CD4-positive, alpha-beta T cell (primary cell): ENCODE results near the gene ARFRP1. TPM values are rescaled to one million over a fixed set of nuclear protein-coding genes. Genes with fewer than 3 reads are reported as not detected.

Source experiments
- ATAC-seq: fragments of 200-7000 bp; cut with Tn5 transposase; one replicate; pipeline ENCODE4 v1.10.0; 2022; ENCODE audit warnings: mild to moderate bottlenecking; ENCODE audit not compliant: poor library complexity
- CTCF ChIA-PET: fragments of 350-600 bp; sonication (Branson Sonifier 250); formaldehyde crosslinking; loops from one replicate; lab custom pipeline; 2021; ENCODE audit warnings: antibody characterized with exemption, inconsistent platforms; lab: Charles Lee
- POLR2A ChIA-PET: fragments of 350-600 bp; sonication (Branson Sonifier 250); formaldehyde crosslinking; loops from one replicate; lab custom pipeline; 2021; ENCODE audit warnings: antibody characterized with exemption, inconsistent platforms; lab: Charles Lee
- DNase-seq, 14 experiments: peaks; one replicate each; pipeline ENCODE4 v3.0.0-alpha.2; 2013 to 2020; ENCODE audit warnings: mixed read lengths in 2 of 14
- H3K27ac ChIP-seq, 2 donors: one replicate each; pipeline versions ENCODE4 v1.5.1 to v1.7.0; 2013; ENCODE audit warnings: low read length in 2 of 2, low read depth in 1 of 2, mild to moderate bottlenecking in 1 of 2
- H3K27me3 ChIP-seq, 2 experiments: 1 replicate in 1 of 2; 2 replicates in 1 of 2; pipeline versions ENCODE4 v1.6.1 to v1.7.0; 2013; ENCODE audit warnings: low read length in 2 of 2, control low read depth in 1 of 2, mild to moderate bottlenecking in 1 of 2, moderate library complexity in 1 of 2; ENCODE audit not compliant: insufficient read depth in 2 of 2, control insufficient read depth in 1 of 2
- H3K36me3 ChIP-seq: one replicate; pipeline ENCODE4 v1.6.1; 2013; ENCODE audit warnings: low read length, control low read depth; ENCODE audit not compliant: insufficient read depth
- H3K4me1 ChIP-seq: one replicate; pipeline ENCODE4 v1.6.1; 2013; ENCODE audit warnings: low read length, control low read depth; ENCODE audit not compliant: insufficient read depth
- H3K4me3 ChIP-seq: one replicate; pipeline ENCODE4 v1.5.1; 2013; ENCODE audit warnings: mild to moderate bottlenecking, low read length, moderate library complexity
- H3K9me3 ChIP-seq, 2 experiments: 1 replicate in 1 of 2; 2 replicates in 1 of 2; pipeline versions ENCODE4 v1.6.1 to v1.7.0; 2013; ENCODE audit warnings: low read length in 2 of 2, mild to moderate bottlenecking in 2 of 2, control low read depth in 1 of 2, moderate library complexity in 1 of 2; ENCODE audit not compliant: control insufficient read depth in 1 of 2, insufficient read depth in 1 of 2
- H3K27ac Mint-ChIP-seq: one replicate; pipeline ENCODE4 v1.8.0; 2020; ENCODE audit warnings: mixed read lengths
- H3K27me3 Mint-ChIP-seq: one replicate; pipeline ENCODE4 v1.8.0; 2021; ENCODE audit warnings: mixed read lengths
- H3K36me3 Mint-ChIP-seq: one replicate; pipeline ENCODE4 v1.8.0; 2021; ENCODE audit warnings: low read depth, mixed read lengths
- H3K4me1 Mint-ChIP-seq: one replicate; pipeline ENCODE4 v1.8.0; 2021; ENCODE audit warnings: low read depth, mixed read lengths
- H3K4me3 Mint-ChIP-seq: one replicate; pipeline ENCODE4 v1.8.0; 2020; ENCODE audit warnings: mild to moderate bottlenecking, mixed read lengths
- H3K9me3 Mint-ChIP-seq: one replicate; pipeline ENCODE4 v1.8.0; 2020; ENCODE audit warnings: mixed read lengths
- intact Hi-C, 2 experiments: fragments of 100-400 bp; cut with DNase I in 1 of 2; cut with micrococcal nuclease in 1 of 2; formaldehyde crosslinking; loops; one replicate each; pipeline versions ENCODE4 v1.15.1 to v1.9.0; 2023 to 2025; cut with DNase I, micrococcal nuclease
- total RNA-seq, 174 experiments: library from RNA in 2 of 174; stranded (reverse) in 2 of 174; gene quantifications; one replicate each; pipeline ENCODE4 v1.2.3 and lab custom pipeline; 2021 to 2026
- TF ChIP-seq, protein P1 (sequence below): fragments of 200-600 bp; IDR thresholded peaks from one replicate; pipeline ENCODE4 v1.8.0; 2022; ENCODE audit warnings: antibody characterized with exemption, mild to moderate bottlenecking

Gene ARFRP1
- total RNA-seq, 2 experiments from 2014 or later, result 34.5 to 35.7 TPM

DNA sequence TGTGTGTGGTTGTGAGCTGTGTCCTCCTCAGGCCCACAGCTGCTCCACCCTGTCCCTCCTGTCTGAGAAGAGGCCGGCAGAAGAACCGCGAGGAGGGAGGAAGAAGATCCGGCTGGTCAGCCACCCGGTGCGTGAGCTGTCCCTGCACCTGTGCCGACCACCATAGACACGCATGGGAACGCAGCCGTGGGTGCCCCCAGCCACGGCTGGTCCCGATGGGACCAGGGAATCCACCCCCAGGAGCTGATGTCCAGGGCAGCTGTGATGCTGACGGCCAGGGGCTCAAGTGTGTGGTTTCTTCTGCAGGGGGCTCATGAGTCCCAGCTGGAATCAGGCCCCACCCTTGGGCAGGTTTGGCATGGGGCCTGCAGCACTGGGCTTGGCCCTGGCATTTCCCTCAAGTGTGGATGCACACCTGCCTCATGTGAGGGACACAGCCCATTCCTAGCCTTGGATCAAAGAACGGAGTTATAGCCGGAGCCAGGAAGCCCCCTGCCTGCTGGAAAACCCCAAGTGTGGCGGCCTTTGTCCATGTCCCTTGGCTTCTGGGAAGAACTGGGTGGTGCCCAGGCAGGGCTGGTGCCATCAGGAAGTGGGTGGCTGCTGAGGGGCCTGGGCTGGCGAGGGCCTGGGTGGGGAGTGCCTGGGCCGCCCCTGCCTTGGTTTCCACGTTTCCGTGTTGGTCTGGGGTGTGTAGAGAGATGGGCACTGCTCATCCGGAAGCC, 15.9 kb downstream of the ARFRP1 start:
- intact Hi-C loops, result no loop called here
- H3K4me1 Mint-ChIP-seq, result peaks cover 4% of the 10 kb centered on the region
- H3K4me1 ChIP-seq, result peaks cover 40% of the 10 kb centered on the region
- ATAC-seq (no peak), DNase-seq (peak in 2 of 14 experiments; percentile 1 to 16)
- no peak overlapping the region for H3K27ac ChIP-seq
- H3K36me3 ChIP-seq, result no peaks in the 10 kb centered on the region
- TF ChIP-seq, protein P1, sequence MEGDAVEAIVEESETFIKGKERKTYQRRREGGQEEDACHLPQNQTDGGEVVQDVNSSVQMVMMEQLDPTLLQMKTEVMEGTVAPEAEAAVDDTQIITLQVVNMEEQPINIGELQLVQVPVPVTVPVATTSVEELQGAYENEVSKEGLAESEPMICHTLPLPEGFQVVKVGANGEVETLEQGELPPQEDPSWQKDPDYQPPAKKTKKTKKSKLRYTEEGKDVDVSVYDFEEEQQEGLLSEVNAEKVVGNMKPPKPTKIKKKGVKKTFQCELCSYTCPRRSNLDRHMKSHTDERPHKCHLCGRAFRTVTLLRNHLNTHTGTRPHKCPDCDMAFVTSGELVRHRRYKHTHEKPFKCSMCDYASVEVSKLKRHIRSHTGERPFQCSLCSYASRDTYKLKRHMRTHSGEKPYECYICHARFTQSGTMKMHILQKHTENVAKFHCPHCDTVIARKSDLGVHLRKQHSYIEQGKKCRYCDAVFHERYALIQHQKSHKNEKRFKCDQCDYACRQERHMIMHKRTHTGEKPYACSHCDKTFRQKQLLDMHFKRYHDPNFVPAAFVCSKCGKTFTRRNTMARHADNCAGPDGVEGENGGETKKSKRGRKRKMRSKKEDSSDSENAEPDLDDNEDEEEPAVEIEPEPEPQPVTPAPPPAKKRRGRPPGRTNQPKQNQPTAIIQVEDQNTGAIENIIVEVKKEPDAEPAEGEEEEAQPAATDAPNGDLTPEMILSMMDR, result no peak
- no peak overlapping the region for H3K4me3 ChIP-seq
- H3K27me3 ChIP-seq, result no peaks in the 10 kb centered on the region
- ChIA-PET POLR2A (no interaction called here), CTCF (no interaction called here)
- H3K4me3 Mint-ChIP-seq, result no peak overlapping the region
- peaks cover 4% of the 10 kb centered on the region for H3K36me3 Mint-ChIP-seq
- no peaks in the 10 kb centered on the region for H3K9me3 Mint-ChIP-seq
- H3K27me3 Mint-ChIP-seq, result no peaks in the 10 kb centered on the region
- H3K9me3 ChIP-seq, result peaks cover 0 to 14% of the 10 kb centered on the region in 2 experiments
- no peak overlapping the region for H3K27ac Mint-ChIP-seq

DNA sequence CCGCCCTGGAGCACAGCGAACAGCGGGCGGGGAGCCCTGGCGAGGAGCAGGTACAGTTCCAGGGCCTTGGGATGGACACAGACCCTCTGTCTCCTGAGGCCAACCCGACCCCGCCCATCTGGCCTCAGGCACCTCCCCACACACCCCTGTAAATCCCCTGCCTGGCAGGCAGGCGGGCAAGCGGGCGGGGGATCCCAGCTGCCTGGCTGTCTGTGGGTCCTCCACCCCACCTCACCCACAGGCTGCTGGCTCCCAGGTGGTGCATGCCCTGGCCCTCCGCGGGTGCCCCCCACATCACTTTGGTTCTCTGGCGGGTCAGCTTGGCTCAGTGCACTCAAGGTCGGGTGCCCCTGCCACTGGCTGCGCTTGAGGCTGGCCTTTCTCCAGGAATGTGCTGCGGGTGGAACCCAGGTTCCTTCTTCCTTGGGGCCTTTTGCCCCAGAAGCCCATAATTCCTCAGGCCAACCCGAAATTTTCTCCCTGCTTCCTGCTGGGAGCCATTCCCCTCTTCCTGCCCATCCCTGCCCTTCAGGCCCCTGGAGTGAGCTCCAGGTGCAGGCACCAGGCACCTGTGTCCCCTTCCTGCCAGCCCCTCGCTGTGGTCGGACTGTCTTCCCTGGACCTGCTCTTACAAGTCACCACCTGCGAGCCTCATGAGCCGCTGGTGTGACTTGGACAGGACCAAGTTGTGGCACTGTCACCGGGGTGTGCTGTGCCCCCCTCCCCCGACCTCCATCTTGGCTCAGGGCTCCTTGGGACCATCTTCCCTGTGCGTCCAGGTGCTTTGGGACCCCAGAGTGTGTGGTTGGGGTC, 16.7 kb downstream of the ARFRP1 start:
- Histone ChIP-seq H3K27me3 (no peaks in the 10 kb centered on the region), H3K4me1 (peaks cover 40% of the 10 kb centered on the region), H3K9me3 (peaks cover 0 to 16% of the 10 kb centered on the region in 2 experiments), H3K27ac (no peak overlapping the region), H3K36me3 (no peaks in the 10 kb centered on the region), H3K4me3 (no peak overlapping the region)
- Mint-ChIP-seq H3K9me3 (no peaks in the 10 kb centered on the region), H3K4me1 (peaks cover 2% of the 10 kb centered on the region), H3K4me3 (no peak overlapping the region), H3K36me3 (peaks cover 1% of the 10 kb centered on the region), H3K27ac (no peak overlapping the region), H3K27me3 (no peaks in the 10 kb centered on the region)
- TF ChIP-seq, protein P1, result no peak
- POLR2A ChIA-PET, result no interaction called here
- intact Hi-C loops, result no loop called here
- CTCF ChIA-PET, result no interaction called here
- ATAC-seq (no peak), DNase-seq (peak in 1 of 14 experiments; percentile 4)

DNA sequence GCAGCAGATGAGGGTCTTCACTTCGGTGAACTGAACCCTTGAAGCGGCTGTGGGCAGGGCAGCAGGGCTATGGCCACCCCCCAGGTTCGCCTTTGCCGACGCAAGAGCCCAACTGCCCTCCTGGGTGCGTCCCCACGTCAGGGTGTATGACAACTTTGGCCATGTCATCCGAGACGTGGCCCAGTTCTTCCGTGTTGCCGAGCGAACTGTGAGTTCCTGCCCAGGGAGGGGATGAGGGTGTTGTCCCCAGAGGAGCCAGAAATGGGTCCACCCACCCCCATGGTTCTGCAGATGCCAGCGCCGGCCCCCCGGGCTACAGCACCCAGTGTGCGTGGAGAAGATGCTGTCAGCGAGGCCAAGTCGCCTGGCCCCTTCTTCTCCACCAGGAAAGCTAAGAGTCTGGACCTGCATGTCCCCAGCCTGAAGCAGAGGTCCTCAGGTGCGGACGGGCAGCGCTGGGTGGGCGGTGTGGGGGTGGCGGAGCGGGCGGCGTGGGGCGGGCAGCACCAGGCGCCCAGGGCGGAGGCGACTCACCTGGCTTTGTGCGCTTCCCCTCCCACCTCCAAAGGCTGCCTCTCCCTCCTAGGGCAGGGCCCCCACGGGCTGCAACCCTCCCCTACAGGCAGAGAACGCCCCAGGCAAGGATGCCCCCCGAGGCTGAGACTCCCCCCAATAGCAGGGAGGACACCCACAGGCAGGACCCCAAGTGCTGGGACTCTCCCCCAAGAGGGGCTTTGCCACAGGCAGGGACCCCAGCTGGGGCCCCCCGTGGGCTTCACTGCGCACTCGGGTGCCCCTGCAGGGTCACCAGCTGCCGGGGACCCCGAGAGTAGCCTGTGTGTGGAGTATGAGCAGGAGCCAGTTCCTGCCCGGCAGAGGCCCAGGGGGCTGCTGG, 17.5 kb downstream of the ARFRP1 start:
- H3K9me3 ChIP-seq, result peaks cover 0 to 18% of the 10 kb centered on the region in 2 experiments
- Mint-ChIP-seq H3K27me3 (no peaks in the 10 kb centered on the region), H3K4me1 (no peaks in the 10 kb centered on the region), H3K27ac (no peak overlapping the region), H3K4me3 (no peak overlapping the region), H3K36me3 (no peaks in the 10 kb centered on the region), H3K9me3 (no peaks in the 10 kb centered on the region)
- ChIA-PET CTCF (no interaction called here), POLR2A (no interaction called here)
- peaks cover 34% of the 10 kb centered on the region for H3K4me1 ChIP-seq
- no peak for ATAC-seq
- no peaks in the 10 kb centered on the region for H3K27me3 ChIP-seq
- TF ChIP-seq, protein P1, result no peak
- DNase-seq, result no peak
- no peak overlapping the region for H3K4me3 ChIP-seq
- no peaks in the 10 kb centered on the region for H3K36me3 ChIP-seq
- no peak overlapping the region for H3K27ac ChIP-seq
- intact Hi-C loops, result no loop called here
